HepG2 (cell line): Measurements from ENCODE around the gene GSTK1. TPM values are rescaled to one million over a fixed set of nuclear protein-coding genes. Genes with fewer than 3 reads are reported as not detected.

Experiments
- BORCS8-MEF2B ChIP-seq: sonication (generic); formaldehyde crosslinking; IDR thresholded peaks from 2 replicates; pipeline ENCODE4 v1.8.0; 2022; ENCODE audit warnings: mild to moderate bottlenecking, missing genetic modification reagents
- HNRNPL ChIP-seq: fragments of 200-400 bp; formaldehyde crosslinking; IDR thresholded peaks from 2 replicates; pipeline ENCODE4 v1.6.1; 2017; ENCODE audit warnings: mild to moderate bottlenecking, low read depth, low read length
- MXI1 ChIP-seq: IDR thresholded peaks from 3 replicates; pipeline ENCODE4 v1.6.1; 2012; ENCODE audit warnings: low read depth, low read length, inconsistent platforms, borderline replicate concordance
- RAD21 ChIP-seq: fragments of 450-650 bp; formaldehyde crosslinking; IDR thresholded peaks from 2 replicates; pipeline ENCODE4 v1.5.0; 2020; ENCODE audit warnings: mild to moderate bottlenecking
- RNF2 ChIP-seq: fragments of 450-650 bp; conservative IDR thresholded peaks from 2 replicates; pipeline ENCODE4 v1.6.1; 2016; ENCODE audit warnings: low read depth
- polyA plus RNA-seq, 8 experiments: library from polyadenylated mRNA; depleted of rRNA in 3 of 8; stranded (reverse) in 7 of 8; unstranded in 1 of 8; fragments of >200 nt; fragmentation: Illumina TruSeq in 4 of 8; extraction: Trizol in 4 of 8; gene quantifications; 2 replicates each; pipeline versions ENCODE4 v1.2.1 to v1.2.3, GENCODE V29; 2011 to 2016; ENCODE audit warnings: low read depth in 4 of 8, missing spikeins in 1 of 8, mixed read lengths in 1 of 8; ENCODE audit not compliant: insufficient read depth in 1 of 8
- total RNA-seq, 5 experiments: library from RNA; depleted of rRNA; stranded (reverse); fragments of >200 nt; fragmentation: Illumina TruSeq; extraction: Trizol; gene quantifications; 2 replicates each; pipeline ENCODE4 v1.2.3, GENCODE V29; 2016; ENCODE audit warnings: low read depth in 1 of 5
- TF ChIP-seq, protein P1 (sequence below): sonication (generic); formaldehyde crosslinking; IDR thresholded peaks from 2 replicates; pipeline ENCODE4 v1.4.0; 2020; ENCODE audit warnings: mild to moderate bottlenecking, missing genetic modification reagents
- TF ChIP-seq, protein P2 (sequence below), 2 experiments: sonication (generic) in 1 of 2; formaldehyde crosslinking in 1 of 2; IDR thresholded peaks; 2 replicates each; pipeline versions ENCODE4 v1.6.1 to v1.9.0; 2014 to 2022; ENCODE audit warnings: antibody characterized with exemption in 1 of 2, borderline replicate concordance in 1 of 2, inconsistent platforms in 1 of 2, low read depth in 1 of 2, missing genetic modification reagents in 1 of 2
- TF ChIP-seq, protein P3 (sequence below): sonication (generic); formaldehyde crosslinking; conservative IDR thresholded peaks from 2 replicates; pipeline ENCODE4 v1.8.0; 2022; ENCODE audit warnings: missing genetic modification reagents

Gene GSTK1
- total and polyA plus RNA-seq, 2 of the 13 experiments (the other 11 are each of a cell fraction or from before 2014, with no cell fraction given), result 64.6 to 92.1 TPM

DNA sequence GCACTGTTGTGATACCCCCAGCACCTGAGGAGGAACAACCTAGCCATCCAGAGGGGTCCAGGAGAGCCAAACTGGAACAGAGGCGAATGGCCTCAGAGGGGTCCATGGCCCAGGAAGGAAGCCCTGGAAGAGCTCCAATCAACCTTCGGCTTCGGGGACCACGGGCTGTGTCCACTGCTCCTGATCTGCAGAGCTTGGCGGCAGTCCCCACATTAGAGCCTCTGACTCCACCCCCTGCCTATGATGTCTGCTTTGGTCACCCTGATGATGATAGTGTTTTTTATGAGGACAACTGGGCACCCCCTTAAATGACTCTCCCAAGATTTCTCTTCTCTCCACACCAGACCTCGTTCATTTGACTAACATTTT, 23.3 kb downstream of the GSTK1 start (continued):
- TF ChIP-seq, protein P1, sequence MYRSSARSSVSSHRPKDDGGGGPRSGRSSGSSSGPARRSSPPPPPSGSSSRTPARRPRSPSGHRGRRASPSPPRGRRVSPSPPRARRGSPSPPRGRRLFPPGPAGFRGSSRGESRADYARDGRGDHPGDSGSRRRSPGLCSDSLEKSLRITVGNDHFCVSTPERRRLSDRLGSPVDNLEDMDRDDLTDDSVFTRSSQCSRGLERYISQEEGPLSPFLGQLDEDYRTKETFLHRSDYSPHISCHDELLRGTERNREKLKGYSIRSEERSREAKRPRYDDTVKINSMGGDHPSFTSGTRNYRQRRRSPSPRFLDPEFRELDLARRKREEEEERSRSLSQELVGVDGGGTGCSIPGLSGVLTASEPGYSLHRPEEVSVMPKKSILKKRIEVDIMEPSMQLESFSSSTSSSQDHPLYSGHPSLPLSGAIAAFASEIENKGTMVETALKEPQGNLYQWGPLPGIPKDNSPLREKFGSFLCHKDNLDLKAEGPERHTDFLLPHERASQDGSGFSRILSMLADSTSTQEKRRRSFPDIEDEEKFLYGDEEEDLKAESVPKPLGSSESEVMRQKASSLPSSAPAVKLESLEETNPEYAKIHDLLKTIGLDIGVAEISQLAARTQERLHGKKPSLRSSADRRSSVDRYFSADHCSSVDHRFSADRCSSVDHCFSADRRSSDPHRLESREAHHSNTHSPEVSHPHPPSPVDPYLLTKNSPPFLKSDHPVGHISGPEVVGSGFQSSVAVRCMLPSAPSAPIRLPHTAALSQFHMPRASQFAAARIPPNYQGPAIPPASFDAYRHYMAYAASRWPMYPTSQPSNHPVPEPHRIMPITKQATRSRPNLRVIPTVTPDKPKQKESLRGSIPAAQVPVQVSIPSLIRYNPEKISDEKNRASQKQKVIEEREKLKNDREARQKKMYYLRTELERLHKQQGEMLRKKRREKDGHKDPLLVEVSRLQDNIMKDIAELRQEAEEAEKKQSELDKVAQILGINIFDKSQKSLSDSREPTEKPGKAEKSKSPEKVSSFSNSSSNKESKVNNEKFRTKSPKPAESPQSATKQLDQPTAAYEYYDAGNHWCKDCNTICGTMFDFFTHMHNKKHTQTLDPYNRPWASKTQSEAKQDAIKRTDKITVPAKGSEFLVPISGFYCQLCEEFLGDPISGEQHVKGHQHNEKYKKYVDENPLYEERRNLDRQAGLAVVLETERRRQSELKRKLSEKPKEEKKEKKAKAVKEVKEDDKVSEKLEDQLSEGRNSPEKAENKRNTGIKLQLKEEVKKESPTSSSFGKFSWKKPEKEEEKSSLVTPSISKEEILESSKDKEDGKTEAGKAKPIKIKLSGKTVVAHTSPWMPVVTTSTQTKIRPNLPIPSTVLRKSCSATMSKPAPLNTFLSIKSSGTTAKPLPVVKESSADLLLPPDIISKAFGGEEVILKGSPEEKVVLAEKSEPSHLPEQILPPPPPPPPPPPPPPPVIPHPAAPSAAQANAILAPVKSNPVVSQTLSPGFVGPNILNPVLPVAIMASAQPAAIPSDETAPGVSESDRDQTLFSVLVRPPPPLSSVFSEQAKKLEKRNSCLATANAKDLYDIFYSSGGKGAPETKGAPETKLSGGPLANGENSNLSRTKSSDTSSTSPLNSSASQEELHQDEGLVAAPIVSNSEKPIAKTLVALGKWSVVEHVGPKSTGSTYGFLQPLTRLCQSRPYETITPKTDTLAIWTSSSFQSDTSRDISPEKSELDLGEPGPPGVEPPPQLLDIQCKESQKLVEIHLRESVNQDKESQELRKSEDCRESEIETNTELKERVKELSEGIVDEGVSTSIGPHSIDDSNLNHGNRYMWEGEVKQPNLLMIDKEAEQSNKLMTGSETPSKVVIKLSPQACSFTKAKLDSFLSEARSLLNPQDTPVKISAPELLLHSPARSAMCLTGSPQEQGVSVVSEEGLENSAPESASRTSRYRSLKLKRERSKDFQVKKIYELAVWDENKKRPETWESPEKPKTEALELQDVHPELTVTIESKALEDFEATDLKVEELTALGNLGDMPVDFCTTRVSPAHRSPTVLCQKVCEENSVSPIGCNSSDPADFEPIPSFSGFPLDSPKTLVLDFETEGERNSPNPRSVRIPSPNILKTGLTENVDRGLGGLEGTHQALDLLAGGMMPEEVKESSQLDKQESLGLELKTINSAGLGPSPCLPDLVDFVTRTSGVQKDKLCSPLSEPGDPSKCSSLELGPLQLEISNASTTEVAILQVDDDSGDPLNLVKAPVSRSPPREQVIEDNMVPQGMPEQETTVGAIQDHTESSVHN (CRISPR knock-in tag), result no peak
- TF ChIP-seq BORCS8-MEF2B (no peak), MXI1 (no peak), HNRNPL (no peak), RAD21 (CRISPR knock-in tag) (no peak), RNF2 (no peak)
- TF ChIP-seq, protein P2, sequence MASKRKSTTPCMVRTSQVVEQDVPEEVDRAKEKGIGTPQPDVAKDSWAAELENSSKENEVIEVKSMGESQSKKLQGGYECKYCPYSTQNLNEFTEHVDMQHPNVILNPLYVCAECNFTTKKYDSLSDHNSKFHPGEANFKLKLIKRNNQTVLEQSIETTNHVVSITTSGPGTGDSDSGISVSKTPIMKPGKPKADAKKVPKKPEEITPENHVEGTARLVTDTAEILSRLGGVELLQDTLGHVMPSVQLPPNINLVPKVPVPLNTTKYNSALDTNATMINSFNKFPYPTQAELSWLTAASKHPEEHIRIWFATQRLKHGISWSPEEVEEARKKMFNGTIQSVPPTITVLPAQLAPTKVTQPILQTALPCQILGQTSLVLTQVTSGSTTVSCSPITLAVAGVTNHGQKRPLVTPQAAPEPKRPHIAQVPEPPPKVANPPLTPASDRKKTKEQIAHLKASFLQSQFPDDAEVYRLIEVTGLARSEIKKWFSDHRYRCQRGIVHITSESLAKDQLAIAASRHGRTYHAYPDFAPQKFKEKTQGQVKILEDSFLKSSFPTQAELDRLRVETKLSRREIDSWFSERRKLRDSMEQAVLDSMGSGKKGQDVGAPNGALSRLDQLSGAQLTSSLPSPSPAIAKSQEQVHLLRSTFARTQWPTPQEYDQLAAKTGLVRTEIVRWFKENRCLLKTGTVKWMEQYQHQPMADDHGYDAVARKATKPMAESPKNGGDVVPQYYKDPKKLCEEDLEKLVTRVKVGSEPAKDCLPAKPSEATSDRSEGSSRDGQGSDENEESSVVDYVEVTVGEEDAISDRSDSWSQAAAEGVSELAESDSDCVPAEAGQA (IDR thresholded peaks at IDR 0.05; ENCODE audit: low read depth), result no peak
- TF ChIP-seq, protein P2 (CRISPR knock-in tag; IDR thresholded peaks at IDR 0.05; ENCODE audit: borderline replicate concordance), result no peak
- TF ChIP-seq, protein P3, sequence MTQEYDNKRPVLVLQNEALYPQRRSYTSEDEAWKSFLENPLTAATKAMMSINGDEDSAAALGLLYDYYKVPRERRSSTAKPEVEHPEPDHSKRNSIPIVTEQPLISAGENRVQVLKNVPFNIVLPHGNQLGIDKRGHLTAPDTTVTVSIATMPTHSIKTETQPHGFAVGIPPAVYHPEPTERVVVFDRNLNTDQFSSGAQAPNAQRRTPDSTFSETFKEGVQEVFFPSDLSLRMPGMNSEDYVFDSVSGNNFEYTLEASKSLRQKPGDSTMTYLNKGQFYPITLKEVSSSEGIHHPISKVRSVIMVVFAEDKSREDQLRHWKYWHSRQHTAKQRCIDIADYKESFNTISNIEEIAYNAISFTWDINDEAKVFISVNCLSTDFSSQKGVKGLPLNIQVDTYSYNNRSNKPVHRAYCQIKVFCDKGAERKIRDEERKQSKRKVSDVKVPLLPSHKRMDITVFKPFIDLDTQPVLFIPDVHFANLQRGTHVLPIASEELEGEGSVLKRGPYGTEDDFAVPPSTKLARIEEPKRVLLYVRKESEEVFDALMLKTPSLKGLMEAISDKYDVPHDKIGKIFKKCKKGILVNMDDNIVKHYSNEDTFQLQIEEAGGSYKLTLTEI (CRISPR knock-in tag), result no peak
